Nucleus accumbens (tissue), 56 donors: ENCODE data around the gene TPRG1.

Source experiments
- DNase-seq, 56 donors: peaks; one replicate each; lab custom pipeline; 2025; lab: John Stamatoyannopoulos, UW

Gene TPRG1

GRCh38 chr3:189222927-189223636, 51.3 kb downstream of the TPRG1 start:
- no peak for DNase-seq

- no peak for DNase-seq
Observed at GRCh38 chr3:189225431-189225830, 53.7 kb downstream of the TPRG1 start.

GRCh38 chr3:189227249-189227648, 55.5 kb downstream of the TPRG1 start:
- no peak for DNase-seq

- DNase-seq: no peak
Observed at GRCh38 chr3:189229196-189229828, 57.5 kb downstream of the TPRG1 start.

GRCh38 chr3:189232790-189233189, 61.0 kb downstream of the TPRG1 start:
- no peak for DNase-seq

- DNase-seq: peak in 41 of 56 donors; percentile 0 to 59 (median 11)
Observed at GRCh38 chr3:189233225-189233858, 61.6 kb downstream of the TPRG1 start.

- DNase-seq: no peak
Observed at GRCh38 chr3:189235214-189235613, 63.4 kb downstream of the TPRG1 start.

- no peak for DNase-seq
Observed at GRCh38 chr3:189236352-189236751, 64.6 kb downstream of the TPRG1 start.

GRCh38 chr3:189237526-189237925, 65.8 kb downstream of the TPRG1 start:
- no peak for DNase-seq

- DNase-seq: no peak
Observed at GRCh38 chr3:189238071-189238470, 66.3 kb downstream of the TPRG1 start.

- no peak for DNase-seq
Observed at GRCh38 chr3:189239616-189240015, 67.8 kb downstream of the TPRG1 start.

GRCh38 chr3:189249987-189250386, 78.2 kb downstream of the TPRG1 start:
- DNase-seq: no peak

- no peak for DNase-seq
Observed at GRCh38 chr3:189258261-189258660, 86.5 kb downstream of the TPRG1 start.

GRCh38 chr3:189260556-189261493, 89.1 kb downstream of the TPRG1 start:
- peak in 1 of 56 donors; percentile 10 for DNase-seq

- peak in 3 of 56 donors; percentile 5 to 17 (median 9) for DNase-seq
Observed at GRCh38 chr3:189262746-189263145, 91.0 kb downstream of the TPRG1 start.

- DNase-seq: no peak
Observed at GRCh38 chr3:189267981-189268613, 96.3 kb downstream of the TPRG1 start.

- no peak for DNase-seq
Observed at GRCh38 chr3:189269365-189269764, 97.6 kb downstream of the TPRG1 start.

- peak in 27 of 56 donors; percentile 0 to 54 (median 15) for DNase-seq
Observed at GRCh38 chr3:189270248-189270832, 98.6 kb downstream of the TPRG1 start.

- no peak for DNase-seq
Observed at GRCh38 chr3:189272500-189273119, 100.8 kb downstream of the TPRG1 start.
